ENCODE results near the gene XPO1. TPM values are rescaled to one million over a fixed set of nuclear protein-coding genes. Genes with fewer than 3 reads are reported as not detected.

The XPO1 gene
- total RNA-seq, 3 donors from 2014 or later (not counting 1 experiment from before 2014, with no cell fraction given), result 120 to 157 (median 137) TPM

GRCh38 chr2:61434314-61434713, 103.8 kb downstream of the XPO1 start:
- Mint-ChIP-seq H3K27ac (peak overlapping the region; percentile 60 to 76), H3K4me3 (peak overlapping the region; percentile 54), H3K9me3 (no peaks in the 10 kb centered on the region), H3K4me1 (peaks cover 66 to 72% of the 10 kb centered on the region in 2 donors), H3K27me3 (ENCODE audit: low read depth in 2 of 2) (no peaks in the 10 kb centered on the region), H3K36me3 (no peaks in the 10 kb centered on the region)
- no peak overlapping the region for H3K4me3 ChIP-seq (ENCODE audit: low read length)
- no peak for TF ChIP-seq CTCF (IDR thresholded peaks at IDR 0.05)
- no peak overlapping the region for H3K27ac ChIP-seq (ENCODE audit: low read length)
- peak in 2 of 3 donors; percentile 30 to 68 for ATAC-seq
- no peaks in the 10 kb centered on the region for H3K36me3 ChIP-seq (ENCODE audit: control insufficient read depth, insufficient read depth, low read length)
- intact Hi-C loops (cut with micrococcal nuclease), result no loop called here
- no peaks in the 10 kb centered on the region for H3K27me3 ChIP-seq (ENCODE audit: control insufficient read depth, insufficient read depth, low read length)
- no peaks in the 10 kb centered on the region for H3K9me3 ChIP-seq (ENCODE audit: control insufficient read depth, insufficient read depth, low read length)
- peaks cover 42% of the 10 kb centered on the region for H3K4me1 ChIP-seq (ENCODE audit: control insufficient read depth, insufficient read depth, low read length)
- DNase-seq, result no peak

- Histone ChIP-seq H3K27me3 (ENCODE audit: control insufficient read depth, insufficient read depth, low read length) (no peaks in the 10 kb centered on the region), H3K36me3 (ENCODE audit: control insufficient read depth, insufficient read depth, low read length) (no peaks in the 10 kb centered on the region), H3K9me3 (ENCODE audit: control insufficient read depth, insufficient read depth, low read length) (no peaks in the 10 kb centered on the region), H3K27ac (ENCODE audit: low read length) (no peak overlapping the region), H3K4me3 (ENCODE audit: low read length) (no peak overlapping the region), H3K4me1 (ENCODE audit: control insufficient read depth, insufficient read depth, low read length) (peaks cover 37% of the 10 kb centered on the region)
- no peaks in the 10 kb centered on the region for H3K27me3 Mint-ChIP-seq (ENCODE audit: low read depth in 2 of 2)
- no peak for DNase-seq
- no peaks in the 10 kb centered on the region for H3K36me3 Mint-ChIP-seq
- TF ChIP-seq CTCF (IDR thresholded peaks at IDR 0.05), result no peak
- no peaks in the 10 kb centered on the region for H3K9me3 Mint-ChIP-seq
- intact Hi-C loops (cut with micrococcal nuclease), result no loop called here
- peaks cover 61 to 67% of the 10 kb centered on the region in 2 donors for H3K4me1 Mint-ChIP-seq
- WGBS (ENCODE audit: insufficient coverage), result 70% methylated on average over 1 of the region's 1 CpG
- no peak for ATAC-seq
- no peak overlapping the region for H3K4me3 Mint-ChIP-seq
- peak overlapping the region; percentile 60 to 76 for H3K27ac Mint-ChIP-seq
Observed at GRCh38 chr2:61433606-61434005, 104.5 kb downstream of the XPO1 start.

- H3K27ac ChIP-seq (ENCODE audit: low read length), result no peak overlapping the region
- ATAC-seq, result no peak
- H3K36me3 ChIP-seq (ENCODE audit: control insufficient read depth, insufficient read depth, low read length), result no peaks in the 10 kb centered on the region
- H3K4me1 ChIP-seq (ENCODE audit: control insufficient read depth, insufficient read depth, low read length), result peaks cover 33% of the 10 kb centered on the region
- Mint-ChIP-seq H3K36me3 (no peaks in the 10 kb centered on the region), H3K4me3 (no peak overlapping the region), H3K4me1 (peaks cover 60 to 66% of the 10 kb centered on the region in 2 donors), H3K9me3 (no peaks in the 10 kb centered on the region), H3K27ac (peak overlapping the region; percentile 7 to 29), H3K27me3 (ENCODE audit: low read depth in 2 of 2) (no peaks in the 10 kb centered on the region)
- intact Hi-C loops (cut with micrococcal nuclease), result no loop called here
- no peaks in the 10 kb centered on the region for H3K9me3 ChIP-seq (ENCODE audit: control insufficient read depth, insufficient read depth, low read length)
- no peak for TF ChIP-seq CTCF (IDR thresholded peaks at IDR 0.05)
- WGBS (ENCODE audit: insufficient coverage), result 94% methylated on average over 3 of the region's 3 CpGs
- H3K4me3 ChIP-seq (ENCODE audit: low read length), result no peak overlapping the region
- DNase-seq, result no peak
- no peaks in the 10 kb centered on the region for H3K27me3 ChIP-seq (ENCODE audit: control insufficient read depth, insufficient read depth, low read length)
Observed at GRCh38 chr2:61432990-61433389, 105.2 kb downstream of the XPO1 start.

- no peaks in the 10 kb centered on the region for H3K27me3 ChIP-seq (ENCODE audit: control insufficient read depth, insufficient read depth, low read length)
- intact Hi-C loops (cut with micrococcal nuclease), result no loop called here
- no peak for TF ChIP-seq CTCF (IDR thresholded peaks at IDR 0.05)
- peaks cover 38% of the 10 kb centered on the region for H3K4me1 ChIP-seq (ENCODE audit: control insufficient read depth, insufficient read depth, low read length)
- no peaks in the 10 kb centered on the region for H3K36me3 ChIP-seq (ENCODE audit: control insufficient read depth, insufficient read depth, low read length)
- 98% methylated on average over 5 of the region's 5 CpGs for WGBS (ENCODE audit: insufficient coverage)
- DNase-seq (no peak), ATAC-seq (no peak)
- Mint-ChIP-seq H3K27ac (peak overlapping the region; percentile 62 to 67), H3K27me3 (ENCODE audit: low read depth in 2 of 2) (no peaks in the 10 kb centered on the region), H3K9me3 (no peaks in the 10 kb centered on the region), H3K4me1 (peaks cover 59 to 62% of the 10 kb centered on the region in 2 donors), H3K36me3 (no peaks in the 10 kb centered on the region), H3K4me3 (no peak overlapping the region)
- no peak overlapping the region for H3K27ac ChIP-seq (ENCODE audit: low read length)
- no peaks in the 10 kb centered on the region for H3K9me3 ChIP-seq (ENCODE audit: control insufficient read depth, insufficient read depth, low read length)
- H3K4me3 ChIP-seq (ENCODE audit: low read length), result no peak overlapping the region
Observed at GRCh38 chr2:61431345-61431744, 106.8 kb downstream of the XPO1 start.

All from natural killer cell (primary cell).